ENCODE measurements around the gene PIGS.

The PIGS gene

DNA sequence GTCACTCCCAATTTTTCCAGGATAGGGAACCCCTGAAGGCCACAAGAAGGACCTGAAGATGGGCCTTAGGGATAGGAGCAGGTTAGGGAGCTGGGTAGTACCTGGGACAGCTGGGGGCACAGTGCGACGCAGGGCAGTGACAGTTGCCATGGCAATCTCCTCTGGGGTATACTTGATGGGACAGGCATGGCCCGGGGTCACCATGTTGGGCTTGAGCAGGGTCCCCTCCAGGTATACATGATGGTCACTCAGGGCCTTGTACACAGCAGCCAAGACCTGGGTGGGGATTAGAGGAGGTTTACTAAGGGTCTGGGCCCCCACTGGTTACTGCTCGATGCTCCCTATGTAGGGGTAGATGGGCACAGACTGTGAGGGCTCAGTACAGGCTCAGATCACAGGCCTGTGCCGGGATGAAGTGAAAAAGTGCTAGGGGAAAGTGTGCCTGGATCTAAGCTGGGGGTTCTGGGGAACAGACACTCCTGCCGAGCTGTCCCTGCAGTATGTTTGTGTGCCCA lies 2.7 kb upstream of the PIGS start:
- TF ChIP-seq, protein P1, sequence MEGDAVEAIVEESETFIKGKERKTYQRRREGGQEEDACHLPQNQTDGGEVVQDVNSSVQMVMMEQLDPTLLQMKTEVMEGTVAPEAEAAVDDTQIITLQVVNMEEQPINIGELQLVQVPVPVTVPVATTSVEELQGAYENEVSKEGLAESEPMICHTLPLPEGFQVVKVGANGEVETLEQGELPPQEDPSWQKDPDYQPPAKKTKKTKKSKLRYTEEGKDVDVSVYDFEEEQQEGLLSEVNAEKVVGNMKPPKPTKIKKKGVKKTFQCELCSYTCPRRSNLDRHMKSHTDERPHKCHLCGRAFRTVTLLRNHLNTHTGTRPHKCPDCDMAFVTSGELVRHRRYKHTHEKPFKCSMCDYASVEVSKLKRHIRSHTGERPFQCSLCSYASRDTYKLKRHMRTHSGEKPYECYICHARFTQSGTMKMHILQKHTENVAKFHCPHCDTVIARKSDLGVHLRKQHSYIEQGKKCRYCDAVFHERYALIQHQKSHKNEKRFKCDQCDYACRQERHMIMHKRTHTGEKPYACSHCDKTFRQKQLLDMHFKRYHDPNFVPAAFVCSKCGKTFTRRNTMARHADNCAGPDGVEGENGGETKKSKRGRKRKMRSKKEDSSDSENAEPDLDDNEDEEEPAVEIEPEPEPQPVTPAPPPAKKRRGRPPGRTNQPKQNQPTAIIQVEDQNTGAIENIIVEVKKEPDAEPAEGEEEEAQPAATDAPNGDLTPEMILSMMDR (IDR thresholded peaks at IDR 0.05; ENCODE audit: low read depth, low read length, missing control alignments), result no peak
- H3K4me3 ChIP-seq (ENCODE audit: low read depth, low read length), result no peak overlapping the region
- DNase-seq (ENCODE audit: low read depth), result no peak

DNA sequence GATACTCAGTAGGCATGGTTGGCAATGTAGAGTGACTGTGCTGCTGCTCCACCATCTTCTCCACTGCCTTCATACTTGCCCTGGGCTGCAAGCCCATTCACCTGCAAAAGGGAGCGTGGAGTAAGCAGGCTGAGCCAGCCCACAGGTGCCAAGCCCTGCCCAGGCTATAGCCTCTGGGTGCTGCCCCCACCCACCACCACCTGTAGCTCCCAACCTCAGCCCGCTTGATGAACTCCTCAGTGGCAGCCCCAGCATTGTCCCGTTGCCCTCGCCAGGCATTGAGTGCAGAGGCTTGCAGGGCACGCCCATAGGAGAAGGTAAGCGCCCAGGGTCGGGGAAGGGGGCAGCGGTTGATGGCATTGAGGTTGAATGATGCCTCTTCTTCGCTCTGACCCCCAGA lies 2.2 kb upstream of the PIGS start:
- DNase-seq (ENCODE audit: low read depth), result no peak
- no peak overlapping the region for H3K4me3 ChIP-seq (ENCODE audit: low read depth, low read length)
- TF ChIP-seq, protein P1 (IDR thresholded peaks at IDR 0.05; ENCODE audit: low read depth, low read length, missing control alignments), result no peak

DNA sequence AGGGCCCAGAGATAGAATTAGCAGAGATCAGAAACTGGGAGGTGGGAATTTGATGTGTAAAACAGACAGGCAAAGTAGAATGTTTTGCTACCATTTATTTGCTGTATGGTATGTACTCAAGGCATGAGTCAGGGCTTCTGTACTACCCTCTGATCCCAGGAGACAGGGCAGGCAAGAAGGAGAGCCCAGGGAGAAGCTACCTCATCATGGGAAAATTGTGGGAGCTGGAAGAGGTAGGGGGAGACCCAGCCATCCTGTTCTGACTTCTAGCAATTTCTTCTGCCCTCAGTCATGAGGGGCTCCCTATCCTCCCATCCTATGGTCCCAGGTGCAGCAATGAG lies 1.7 kb upstream of the PIGS start:
- H3K4me3 ChIP-seq (ENCODE audit: low read depth, low read length), result no peak overlapping the region
- no peak for DNase-seq (ENCODE audit: low read depth)
- TF ChIP-seq, protein P1 (IDR thresholded peaks at IDR 0.05; ENCODE audit: low read depth, low read length, missing control alignments), result no peak

DNA sequence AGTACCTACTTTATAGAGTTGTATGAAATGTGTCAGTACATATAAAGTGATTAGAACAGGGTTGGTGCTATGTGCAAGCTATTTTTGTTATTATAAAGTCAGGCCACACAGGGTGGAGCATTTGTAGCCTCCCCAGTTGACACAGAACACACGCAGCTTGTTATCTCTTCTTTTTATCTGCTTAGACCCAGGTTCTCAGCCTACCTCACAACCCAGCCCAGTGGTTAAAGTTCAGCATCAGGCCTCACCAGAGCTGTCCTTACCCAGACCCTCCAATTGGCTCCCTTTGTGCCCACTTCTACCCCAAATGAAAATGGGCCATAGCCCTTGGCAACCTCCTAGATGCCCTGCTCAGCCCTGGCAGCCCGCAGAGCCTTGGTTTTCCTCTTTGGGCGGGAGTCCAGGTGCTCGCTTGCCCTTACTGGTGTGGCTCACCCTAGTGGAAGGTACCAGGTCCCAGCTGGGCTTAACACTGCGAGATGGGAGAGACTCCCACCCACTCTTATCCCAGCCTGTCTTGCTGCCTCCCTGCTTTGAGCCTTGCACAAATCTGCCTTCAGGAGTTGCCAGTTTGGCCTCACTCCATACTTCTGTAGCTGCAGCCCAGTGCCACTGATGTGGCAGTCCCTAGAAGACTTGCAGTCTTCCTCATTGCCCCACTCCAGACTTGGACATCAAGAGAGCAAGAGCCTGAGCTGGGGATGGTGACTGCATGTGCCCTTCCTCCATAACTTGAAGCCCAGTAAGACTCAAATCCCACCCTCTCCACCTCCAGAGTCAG lies 1.1 kb upstream of the PIGS start:
- TF ChIP-seq, protein P1 (IDR thresholded peaks at IDR 0.05; ENCODE audit: low read depth, low read length, missing control alignments), result no peak
- peak overlapping the region; percentile 96; the same call in 1 of the 2 replicates for H3K4me3 ChIP-seq (ENCODE audit: low read depth, low read length)
- DNase-seq (ENCODE audit: low read depth), result no peak

DNA sequence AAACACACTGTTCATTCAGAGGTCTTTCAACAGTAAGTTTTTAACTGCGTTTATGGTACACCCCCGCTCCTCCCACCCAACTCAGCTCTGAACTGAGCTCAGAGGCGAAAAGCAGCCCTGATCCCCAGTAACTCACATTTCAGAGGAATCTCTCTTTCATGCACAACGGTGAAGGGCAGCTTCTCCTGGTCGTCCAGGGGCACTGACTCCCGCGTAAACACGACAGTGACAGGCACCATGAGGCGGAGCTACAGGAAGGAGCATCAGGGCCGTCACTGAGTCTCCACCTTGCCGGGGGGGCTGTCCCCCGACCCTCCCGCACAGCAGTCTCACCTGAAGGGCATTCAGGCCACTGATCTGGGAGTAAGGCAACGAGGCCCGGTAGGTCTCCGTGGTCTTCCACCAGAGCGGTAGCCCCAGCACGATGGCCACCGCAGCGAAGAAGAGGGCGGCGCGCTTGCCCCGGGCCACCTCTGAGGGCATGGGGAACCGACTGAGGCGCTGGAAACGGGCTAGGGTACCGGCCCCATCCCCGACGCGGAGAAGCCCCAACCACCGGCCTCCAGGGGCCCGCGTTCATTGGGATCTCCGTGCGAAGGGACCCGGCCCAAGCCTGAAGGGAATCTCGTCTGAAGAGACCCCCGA lies 486 bp downstream of the PIGS start:
- TF ChIP-seq, protein P1 (IDR thresholded peaks at IDR 0.05; ENCODE audit: low read depth, low read length, missing control alignments), result no peak
- no peak for DNase-seq (ENCODE audit: low read depth)
- H3K4me3 ChIP-seq (ENCODE audit: low read depth, low read length), result peak overlapping the region; percentile 96

DNA sequence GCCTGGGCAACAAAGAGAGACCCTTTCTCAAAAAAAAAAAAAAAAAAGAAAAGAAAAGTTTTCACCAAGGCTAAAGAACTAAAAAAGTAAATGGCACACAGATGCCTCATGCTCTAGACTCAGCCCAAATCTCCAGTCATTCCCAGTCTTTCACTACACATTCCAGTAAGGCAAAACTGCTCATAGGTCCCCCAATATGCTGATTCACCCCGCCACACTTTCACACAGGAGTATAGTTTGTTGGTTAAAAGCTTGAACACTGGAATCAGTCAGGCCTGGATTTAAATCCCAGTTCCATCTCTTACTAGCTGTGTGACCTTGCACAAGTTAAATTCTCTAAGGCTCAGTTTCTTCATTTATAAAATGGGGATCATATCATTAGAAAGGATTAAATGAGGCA lies 1.9 kb downstream of the PIGS start:
- DNase-seq (ENCODE audit: low read depth), result no peak
- peak overlapping the region; percentile 96; the same call in 1 of the 2 replicates for H3K4me3 ChIP-seq (ENCODE audit: low read depth, low read length)
- TF ChIP-seq, protein P1 (IDR thresholded peaks at IDR 0.05; ENCODE audit: low read depth, low read length, missing control alignments), result no peak
